ENCODE results near the gene KRT25. TPM values are rescaled to one million over a fixed set of nuclear protein-coding genes. Genes with fewer than 3 reads are reported as not detected.

The KRT25 gene
- total and polyA plus RNA-seq, 2 donors (not counting 3 experiments of a cell fraction or from before 2014, with no cell fraction given): not detected

GRCh38 chr17:40777971-40778370 lies 22.8 kb upstream of the KRT25 start:
- no peak overlapping the region for H3K4me3 ChIP-seq (replicated peaks in 1 of 3; ENCODE audit: insufficient read depth in 1 of 3, low read depth in 1 of 3, low read length in 3 of 3)
- H3K4me1 ChIP-seq (ENCODE audit: control insufficient read depth, extremely low read depth, insufficient read depth, low read length): no peaks in the 10 kb centered on the region
- BruUV-seq (replicated peaks): no TSS peak
- no peaks in the 10 kb centered on the region for H4K20me1 ChIP-seq (replicated peaks; ENCODE audit: control insufficient read depth, extremely low read depth, insufficient read depth, low read length)
- H3K4me2 ChIP-seq (ENCODE audit: insufficient read depth, low read length): no peak overlapping the region
- FAIRE-seq (no peak), DNase-seq (ENCODE audit: low read depth, low spot score) (no peak)
- intact Hi-C loops (cut with micrococcal nuclease) (no loop called here), dilution Hi-C loops (cut with MboI; ENCODE audit: extremely low pct_ligation_motif_present, low sequenced_read_pairs) (no loop called here)
- H3K9me3 ChIP-seq (replicated peaks; ENCODE audit: control insufficient read depth, insufficient read depth, low read length): no peaks in the 10 kb centered on the region
- no peaks in the 10 kb centered on the region for H3K36me3 ChIP-seq (ENCODE audit: control insufficient read depth in 2 of 2, extremely low read depth in 1 of 2, insufficient read depth in 2 of 2, low read length in 2 of 2)
- no peak overlapping the region for H2AFZ ChIP-seq (ENCODE audit: low read depth, low read length)
- no peaks in the 10 kb centered on the region for H3K9me1 ChIP-seq (replicated peaks; ENCODE audit: control insufficient read depth, extremely low read depth, insufficient read depth, low read length)
- no peaks in the 10 kb centered on the region for H3K79me2 ChIP-seq (ENCODE audit: control insufficient read depth, insufficient read depth, low read length)
- peaks cover 8 to 20% of the 10 kb centered on the region in 2 experiments for H3K27me3 ChIP-seq (ENCODE audit: control insufficient read depth in 2 of 2, insufficient read depth in 2 of 2, low read length in 2 of 2)
- no peak overlapping the region for H3K9ac ChIP-seq (replicated peaks; ENCODE audit: extremely low read depth, insufficient read depth, low read length)
- POLR2A ChIA-PET: no interaction called here
- CTCF ChIA-PET: no interaction called here
- H3K27ac ChIP-seq (ENCODE audit: insufficient read depth, low read depth, low read length): no peak overlapping the region
- TF ChIP-seq GATA2 (IDR thresholded peaks at IDR 0.05; ENCODE audit: insufficient read depth, insufficient read length, low read depth, low read length): no peak
- TF ChIP-seq POLR2A (IDR thresholded peaks at IDR 0.05; ENCODE audit: low read depth, low read length): no peak
- no peak for TF ChIP-seq MYC (IDR thresholded peaks at IDR 0.05; ENCODE audit: low read depth, low read length)
- no peak for TF ChIP-seq CTCF (IDR thresholded peaks at IDR 0.05; ENCODE audit: extremely low read depth in 1 of 2, insufficient read depth in 1 of 2, low read depth in 1 of 2, low read length in 2 of 2)
- no peak for TF ChIP-seq JUN (IDR thresholded peaks at IDR 0.05; ENCODE audit: borderline replicate concordance, insufficient read depth, insufficient read length, low read depth)
- TF ChIP-seq POLR2AphosphoS5 (IDR thresholded peaks at IDR 0.05; ENCODE audit: insufficient read depth, low read depth, low read length): no peak
- no peak for TF ChIP-seq MAX (IDR thresholded peaks at IDR 0.05; ENCODE audit: insufficient read depth, insufficient read length)
- no peak for TF ChIP-seq EZH2 (IDR thresholded peaks at IDR 0.05; ENCODE audit: borderline replicate concordance, low read depth, low read length, severe bottlenecking)
- no peak for TF ChIP-seq FOS (IDR thresholded peaks at IDR 0.05; ENCODE audit: borderline replicate concordance, insufficient read depth, low read length)

Measured in endothelial cell of umbilical vein (primary cell).